CD4-positive, alpha-beta T cell treated with Interleukin-1 beta for 1 hour (primary cell): Measurements from ENCODE around the gene WBP2NL.

Source experiments
- DNase-seq, 2 donors: peaks; one replicate each; pipeline ENCODE4 v3.0.0-alpha.2; 2020 to 2022

WBP2NL gene

DNA sequence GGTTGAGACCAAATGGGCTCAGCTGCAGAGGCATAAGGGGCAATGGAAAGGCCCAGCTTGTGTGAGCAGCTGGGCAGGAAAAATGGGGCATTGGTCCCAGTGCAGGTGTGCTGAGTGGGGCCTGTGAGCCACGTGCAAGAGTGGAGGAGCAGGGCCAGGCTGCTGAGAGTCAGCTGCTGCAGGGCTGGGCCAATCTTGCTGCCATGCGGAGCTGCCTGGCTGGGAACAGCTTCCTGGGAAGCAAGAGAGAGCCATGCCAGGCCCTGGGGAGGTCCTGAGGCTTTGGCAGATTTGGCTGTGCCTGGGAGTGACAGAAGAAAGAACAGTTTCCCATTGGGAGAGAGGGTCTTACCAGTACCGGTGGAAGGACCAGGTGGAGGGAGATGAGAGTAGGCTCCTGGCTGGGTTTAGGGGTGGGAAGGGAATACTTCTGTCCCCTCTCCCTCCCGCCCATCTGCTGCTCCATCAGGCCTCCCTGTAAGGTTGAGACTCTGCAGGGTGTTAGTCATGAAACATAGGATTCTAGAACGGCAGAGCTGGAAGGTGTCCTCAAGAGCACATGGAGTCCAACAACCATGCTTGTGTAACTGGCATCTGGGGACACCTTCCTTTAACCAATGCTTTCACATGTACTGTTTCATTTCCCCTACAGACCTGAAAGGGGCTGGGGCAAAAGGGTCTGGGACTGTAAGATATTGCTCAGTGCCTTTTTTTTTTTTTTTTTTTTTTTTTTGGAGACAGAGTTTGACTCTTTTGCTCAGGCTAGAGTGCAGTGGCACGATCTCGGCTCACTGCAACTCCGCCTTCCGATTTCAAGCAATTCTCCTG lies 19.0 kb upstream of the WBP2NL start:
- no peak for DNase-seq

DNA sequence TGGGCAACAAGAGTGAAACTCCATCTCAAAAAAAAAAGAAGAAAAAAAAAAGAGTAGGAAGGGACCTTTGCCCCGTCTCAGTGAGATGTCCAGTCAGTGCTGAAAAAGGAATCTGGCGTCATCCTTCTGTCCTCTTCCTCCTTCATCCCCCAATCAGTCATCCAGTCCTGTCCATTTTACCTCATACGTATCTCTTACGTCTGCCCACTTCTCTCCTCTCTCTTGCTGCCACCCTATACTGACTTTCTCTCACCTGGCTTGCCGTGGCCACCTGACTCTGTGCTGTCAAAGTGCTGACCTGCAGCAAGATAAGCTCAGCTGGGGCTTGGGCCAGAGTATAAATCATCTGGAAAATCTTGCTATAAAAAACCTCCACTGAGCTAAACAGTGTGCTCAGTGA lies 15.7 kb upstream of the WBP2NL start:
- no peak for DNase-seq

DNA sequence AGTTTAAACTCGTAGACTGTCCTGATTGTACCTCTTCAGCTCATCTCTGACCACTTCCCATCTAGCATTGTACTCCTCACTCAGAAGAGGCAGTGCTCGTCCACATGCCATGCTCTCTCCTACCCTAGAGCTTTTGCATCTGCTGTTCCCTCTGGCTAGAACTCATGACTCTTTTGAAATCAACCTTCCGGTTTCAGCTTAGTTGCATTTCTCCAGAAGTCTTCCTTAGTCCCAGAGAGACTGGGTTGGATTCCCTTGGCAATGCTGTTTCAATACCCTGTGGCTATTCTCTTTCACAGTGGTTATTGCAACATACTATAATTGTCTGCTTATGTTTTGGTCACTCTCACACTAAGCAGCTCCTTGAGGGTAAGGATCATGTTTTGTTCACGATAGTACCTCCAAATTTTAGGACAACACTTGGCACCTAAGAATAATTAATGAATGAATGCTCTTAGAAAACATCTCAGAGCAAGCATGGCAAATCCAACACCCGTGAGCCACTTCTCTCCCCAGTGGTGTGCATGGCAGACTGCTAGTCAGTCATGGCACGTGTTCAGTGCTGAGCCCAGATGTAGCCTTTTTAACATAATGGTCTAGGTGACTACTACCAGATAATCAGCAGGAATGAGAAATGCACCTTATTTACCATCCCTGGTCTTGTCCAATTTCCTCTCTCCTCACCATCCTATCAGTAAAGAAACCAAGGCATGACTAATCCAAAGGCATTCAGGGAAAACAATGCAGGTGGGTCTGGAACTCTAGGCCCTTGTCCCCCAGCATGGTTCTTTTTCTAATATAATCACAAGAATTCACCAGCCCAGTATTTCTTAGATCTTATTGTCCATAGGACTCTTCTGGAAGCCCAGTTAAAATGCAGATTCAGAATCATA lies 14.8 kb upstream of the WBP2NL start:
- DNase-seq, result no peak

DNA sequence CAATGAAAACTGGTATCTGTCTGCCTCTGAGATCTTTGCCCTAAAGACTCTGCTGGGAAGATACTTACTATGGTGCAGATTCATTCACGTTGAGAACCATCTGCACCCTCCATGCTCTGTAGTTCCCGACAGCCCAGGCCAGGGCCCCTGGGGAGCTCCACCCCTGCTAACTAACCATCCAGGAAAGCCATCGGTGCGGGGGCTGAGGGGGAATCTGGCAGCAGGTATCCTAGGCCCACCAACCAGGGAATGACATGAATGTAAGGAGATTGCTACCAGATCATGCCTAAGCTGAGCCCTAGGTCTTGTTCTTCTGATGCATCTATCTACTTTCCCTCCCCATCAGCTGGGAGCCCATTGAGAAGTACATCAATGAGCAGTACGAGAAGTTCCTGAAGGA lies 11.3 kb upstream of the WBP2NL start:
- DNase-seq, result no peak

DNA sequence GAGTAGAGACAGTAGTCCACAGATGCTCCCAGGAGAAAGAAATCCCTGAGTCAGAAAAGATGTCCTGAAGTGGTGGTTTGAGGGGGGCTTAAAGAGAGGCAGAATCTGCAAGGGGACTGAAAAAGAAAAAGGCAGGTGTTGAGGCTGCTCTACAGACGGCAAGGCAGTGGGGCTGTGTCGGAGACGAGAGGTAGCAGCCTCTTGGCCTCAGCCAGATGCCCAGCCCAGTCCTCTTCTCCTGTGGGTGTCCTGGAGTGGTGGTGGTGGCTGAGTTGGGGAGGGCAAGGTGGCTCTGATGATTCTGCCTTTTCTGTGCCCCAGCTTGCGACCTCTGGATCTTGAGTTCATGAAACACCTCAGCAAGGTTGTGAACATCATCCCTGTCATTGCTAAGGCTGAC lies 9.3 kb upstream of the WBP2NL start:
- no peak for DNase-seq

DNA sequence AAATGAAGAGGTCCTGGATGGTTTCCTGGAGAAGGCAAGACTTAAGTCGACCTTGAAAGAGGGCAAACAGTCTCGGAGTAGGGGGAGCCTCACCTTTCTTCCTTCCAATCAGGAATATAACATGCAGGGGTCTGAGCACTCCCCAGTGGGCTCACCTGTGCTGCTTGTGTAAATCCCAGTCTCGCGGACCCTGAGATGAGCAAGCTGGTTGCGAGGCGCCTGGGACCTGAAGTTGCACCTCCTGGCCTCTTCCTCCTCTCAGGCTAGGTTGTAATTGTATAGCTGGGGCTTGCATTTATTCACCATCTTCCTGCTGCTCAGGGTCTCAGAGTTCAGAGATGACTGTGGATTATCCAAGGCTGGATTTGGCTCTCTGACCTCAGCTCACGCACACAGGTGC lies 7.5 kb upstream of the WBP2NL start:
- DNase-seq, result no peak

DNA sequence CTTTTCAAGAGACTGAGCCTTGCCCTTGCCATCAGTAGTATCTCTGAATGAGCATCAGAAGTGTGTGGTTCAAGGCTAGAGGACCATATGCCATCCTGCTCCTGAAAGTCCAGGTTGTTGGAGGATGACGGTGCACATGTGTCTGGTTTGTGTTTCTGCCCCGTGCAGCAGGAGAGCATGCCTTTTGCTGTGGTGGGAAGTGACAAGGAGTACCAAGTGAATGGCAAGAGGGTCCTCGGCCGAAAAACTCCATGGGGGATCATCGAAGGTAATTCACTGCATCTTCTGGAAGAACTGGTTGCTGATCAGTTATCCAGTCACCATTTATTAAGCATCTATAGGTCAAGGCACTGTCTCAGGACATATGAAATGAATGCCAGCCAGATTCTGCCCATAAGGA lies 6.1 kb upstream of the WBP2NL start:
- DNase-seq, result no peak

DNA sequence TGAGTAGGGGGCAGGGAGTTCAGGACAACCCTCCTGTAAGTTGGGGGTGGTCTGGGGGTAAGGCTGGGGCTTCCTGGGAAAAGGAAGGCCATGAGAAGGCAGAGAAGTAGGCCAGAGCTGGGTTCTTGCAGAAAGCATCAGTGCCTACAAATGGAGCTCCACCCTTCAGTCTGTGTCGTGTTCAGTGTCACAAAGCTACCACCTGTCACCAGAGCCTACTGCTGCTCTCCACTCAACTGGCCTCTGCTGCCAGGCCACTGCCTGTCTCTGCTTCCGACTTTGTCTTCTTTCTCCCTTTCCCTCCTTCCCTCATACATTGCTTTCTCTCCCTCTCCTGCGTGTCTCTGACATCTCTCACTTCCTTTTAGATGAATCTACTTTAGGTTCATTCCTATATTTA lies 3.4 kb upstream of the WBP2NL start:
- DNase-seq, result no peak

DNA sequence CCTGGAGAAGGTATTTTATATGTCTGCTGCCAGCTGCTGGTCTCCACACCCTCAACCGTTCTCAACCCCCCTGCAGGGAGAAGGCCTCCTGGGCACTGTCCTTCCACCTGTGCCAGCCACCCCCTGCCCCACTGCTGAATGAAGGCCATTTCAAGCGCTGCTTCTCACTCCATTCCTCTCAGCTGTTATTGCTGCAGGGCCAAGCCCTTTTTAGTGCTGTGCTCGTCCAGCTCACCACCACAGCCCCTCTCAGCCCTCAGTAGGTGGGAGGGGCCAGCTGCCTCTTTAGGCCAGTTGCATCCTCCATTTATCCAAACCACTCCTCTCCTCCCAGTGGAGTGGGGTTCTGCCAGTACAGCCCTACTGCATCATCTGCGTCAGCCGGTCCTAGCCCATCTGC lies 1.8 kb upstream of the WBP2NL start:
- no peak for DNase-seq

DNA sequence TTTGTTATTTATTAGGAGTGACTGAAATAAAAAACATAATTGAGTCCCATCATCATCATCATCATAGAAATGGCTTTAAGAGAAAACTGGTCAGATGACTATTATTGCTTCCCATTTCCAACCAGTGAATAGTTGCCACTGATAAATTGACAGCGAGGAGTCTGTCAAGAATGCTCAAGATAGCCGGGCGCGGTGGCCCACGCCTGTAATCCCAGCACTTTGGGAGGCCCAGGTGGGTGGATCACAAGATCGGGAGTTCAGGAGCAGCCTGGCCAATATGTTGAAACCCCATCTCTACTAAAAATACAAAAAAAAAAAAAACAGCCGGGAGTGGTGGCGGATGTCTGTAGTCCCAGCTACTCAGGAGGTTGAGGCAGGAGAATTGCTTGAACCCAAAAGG lies 1.9 kb downstream of the WBP2NL start:
- DNase-seq, result no peak

DNA sequence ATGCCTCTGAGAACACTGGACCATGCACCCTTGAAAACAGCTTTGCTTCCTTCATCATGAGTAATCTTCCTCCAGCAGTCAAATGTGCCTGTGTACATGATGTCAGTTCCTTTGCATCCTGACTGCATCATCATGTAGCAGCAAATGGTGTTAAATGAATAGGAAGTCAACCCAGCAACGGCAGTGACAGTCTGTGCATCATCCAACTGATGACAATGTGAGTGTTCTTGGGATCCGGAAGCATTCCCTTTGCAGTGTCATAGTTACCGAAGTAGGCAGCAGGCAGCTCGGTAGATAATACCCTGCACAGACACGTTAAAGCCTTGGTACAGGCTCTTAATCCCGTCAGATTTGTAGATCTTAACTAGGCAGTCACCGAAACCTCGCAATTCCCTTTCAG lies 2.5 kb downstream of the WBP2NL start:
- no peak for DNase-seq

DNA sequence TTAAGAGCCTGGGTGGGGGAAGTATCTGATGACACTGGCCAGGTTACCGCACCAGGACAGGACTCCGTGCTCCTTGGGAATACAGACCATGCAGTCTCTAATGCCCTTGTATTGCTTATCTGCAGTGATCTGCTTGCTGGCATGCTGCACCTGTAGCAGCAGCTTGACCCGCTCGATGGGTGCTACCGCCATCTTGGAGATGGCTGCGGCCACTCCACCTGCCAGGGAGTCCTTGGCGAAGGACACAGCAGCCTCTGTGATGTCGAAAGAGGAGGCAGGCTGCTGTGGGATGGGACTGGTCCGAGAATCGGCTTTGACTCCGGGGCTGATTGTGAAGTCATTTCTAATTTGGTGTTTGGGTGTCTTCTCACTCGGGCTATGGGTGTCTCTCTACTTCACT lies 3.1 kb downstream of the WBP2NL start:
- no peak for DNase-seq

DNA sequence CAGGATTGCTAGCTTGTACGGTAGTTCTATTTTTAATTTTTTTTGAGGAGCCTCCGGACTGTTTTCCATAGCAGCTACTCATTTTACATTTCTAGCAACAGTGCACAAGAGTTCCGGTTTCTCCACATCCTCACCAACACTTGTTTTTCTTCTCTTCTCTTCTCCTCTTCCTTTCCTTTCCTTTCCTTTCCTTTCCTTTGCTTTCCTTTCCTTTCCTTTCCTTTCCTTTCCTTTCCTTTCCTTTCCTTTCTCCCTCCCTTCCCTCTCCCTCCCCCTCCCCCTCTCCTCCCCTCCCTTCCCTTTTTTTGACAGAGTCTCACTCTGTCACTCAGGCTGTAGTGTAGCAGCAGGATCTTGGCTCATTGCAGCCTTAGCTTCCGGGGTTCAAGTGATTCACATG lies 9.3 kb downstream of the WBP2NL start:
- no peak for DNase-seq

DNA sequence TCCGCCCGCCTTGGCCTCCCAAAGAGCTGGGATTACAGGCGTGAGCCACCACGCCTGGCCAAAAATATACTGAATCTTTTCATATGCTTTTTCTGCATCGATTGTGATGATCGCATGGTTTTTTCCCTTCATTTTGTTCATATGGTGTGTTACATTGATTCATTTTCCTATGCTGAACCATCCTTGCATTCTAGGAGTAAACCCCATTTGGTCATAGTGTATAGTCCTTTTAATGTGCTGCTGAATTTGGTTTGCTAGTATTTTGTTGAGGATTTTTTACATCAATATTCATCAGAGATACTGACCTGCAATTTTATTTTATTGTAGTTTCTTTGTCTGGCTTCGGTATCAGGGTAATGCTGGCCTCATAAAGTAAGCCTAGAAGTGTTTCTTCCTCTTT lies 12.2 kb downstream of the WBP2NL start:
- DNase-seq, result no peak

DNA sequence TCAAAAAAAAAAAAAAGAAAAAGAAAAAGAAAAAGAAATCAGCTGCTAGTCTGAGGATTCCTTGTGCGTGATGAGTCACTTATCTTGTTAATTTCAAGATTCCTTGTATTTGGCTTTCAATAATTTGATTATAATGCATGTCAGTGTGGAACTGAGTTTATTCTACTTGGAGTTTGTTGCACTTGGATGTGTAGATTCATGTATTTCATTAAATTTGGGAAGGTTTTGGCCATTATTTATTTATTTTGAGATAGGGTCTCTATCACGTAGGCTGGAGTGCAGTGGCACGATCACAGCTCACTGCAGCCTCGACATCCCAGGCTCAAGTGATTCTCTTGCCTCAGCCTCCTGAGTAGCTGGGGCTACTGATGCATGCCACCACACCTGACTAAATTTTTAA lies 14.8 kb downstream of the WBP2NL start:
- no peak for DNase-seq

DNA sequence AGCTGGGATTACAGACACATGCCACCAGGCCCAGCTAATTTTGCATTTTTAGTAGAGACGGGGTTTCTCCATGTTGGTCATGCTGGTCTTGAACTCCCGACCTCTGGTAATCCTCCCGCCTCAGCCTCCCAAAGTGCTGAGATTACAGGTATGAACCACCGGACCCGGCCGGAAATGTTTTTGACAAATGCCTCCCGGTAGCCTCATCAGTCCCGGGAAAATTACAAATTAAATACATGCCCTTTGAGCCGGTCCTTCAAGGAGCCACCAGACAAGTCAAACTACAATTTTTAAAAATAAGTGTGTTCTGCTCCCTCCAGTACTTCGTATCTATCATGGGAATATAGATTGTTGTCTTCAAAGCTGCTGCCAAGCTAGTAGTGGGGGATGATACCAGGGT lies 17.5 kb downstream of the WBP2NL start:
- no peak for DNase-seq

DNA sequence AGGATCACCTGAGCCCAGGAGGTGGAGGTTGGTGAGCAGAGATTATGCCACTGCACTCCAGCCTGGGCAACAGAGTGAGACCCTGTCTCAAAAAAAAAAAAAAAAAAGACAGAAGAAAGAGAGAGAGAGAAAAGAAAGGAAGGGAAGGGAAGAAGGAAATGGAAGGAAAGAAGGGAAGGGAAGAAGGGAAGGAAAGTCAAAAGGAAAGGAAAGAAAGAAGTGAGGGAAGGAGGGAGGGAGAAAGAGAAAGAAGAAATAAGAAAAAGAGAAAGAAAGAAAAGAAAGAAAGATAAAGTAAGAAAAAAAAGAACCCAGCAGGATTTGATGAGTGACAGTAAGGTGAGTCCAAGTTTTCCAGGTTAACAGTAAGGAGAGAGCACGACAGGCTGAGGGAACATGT lies 19.6 kb downstream of the WBP2NL start:
- DNase-seq, result no peak

DNA sequence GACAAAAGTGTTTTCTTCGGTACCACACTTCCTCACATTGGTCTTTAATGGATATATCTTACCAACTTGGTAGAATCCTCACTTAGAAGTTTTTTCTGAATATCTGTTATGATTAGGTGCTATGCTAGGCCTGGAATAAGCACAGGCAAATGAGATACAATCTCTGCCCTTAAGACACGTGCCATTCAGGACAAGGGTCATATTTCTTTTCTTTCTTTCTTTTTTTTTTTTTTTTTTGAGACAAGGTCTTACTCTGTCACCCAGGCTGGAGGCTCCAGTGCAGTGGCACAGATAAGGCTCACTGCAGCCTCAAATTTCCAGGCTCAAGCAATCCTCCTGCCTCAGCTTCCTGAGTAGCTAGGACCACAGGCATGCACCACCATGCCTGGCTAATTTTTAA lies 23.0 kb downstream of the WBP2NL start:
- DNase-seq, result no peak

DNA sequence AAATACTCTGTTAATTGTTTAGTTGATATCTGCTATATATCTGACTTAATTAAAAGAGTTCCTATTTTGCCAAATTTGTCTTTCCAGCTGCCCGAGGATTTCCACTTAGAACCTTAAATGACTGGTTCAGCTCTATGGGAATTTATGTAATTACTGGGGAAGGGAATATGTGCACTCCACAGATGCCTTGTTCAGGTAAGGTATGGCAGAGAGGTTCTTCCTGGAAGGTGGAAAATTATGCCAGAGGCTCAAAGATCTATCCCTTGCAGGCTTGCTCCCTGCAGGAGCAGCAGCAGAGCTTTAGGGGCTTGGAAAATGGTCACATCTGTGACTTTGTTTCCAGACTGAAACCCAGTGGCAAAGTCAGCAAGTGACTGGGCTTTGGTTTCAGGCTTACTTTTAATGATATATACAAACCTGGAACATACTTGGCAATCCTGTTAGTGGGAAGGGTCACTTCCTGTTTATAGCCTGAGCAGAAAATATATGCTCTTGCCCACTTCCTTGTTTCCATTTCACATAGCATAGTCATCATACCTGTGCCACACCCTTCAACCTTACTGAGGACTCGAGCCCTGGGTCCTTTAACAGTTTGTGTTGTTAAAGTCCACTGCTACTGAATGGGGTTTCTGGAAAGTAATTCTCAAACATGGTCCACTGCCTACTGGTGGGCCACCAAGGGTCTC lies 23.7 kb downstream of the WBP2NL start:
- no peak for DNase-seq

DNA sequence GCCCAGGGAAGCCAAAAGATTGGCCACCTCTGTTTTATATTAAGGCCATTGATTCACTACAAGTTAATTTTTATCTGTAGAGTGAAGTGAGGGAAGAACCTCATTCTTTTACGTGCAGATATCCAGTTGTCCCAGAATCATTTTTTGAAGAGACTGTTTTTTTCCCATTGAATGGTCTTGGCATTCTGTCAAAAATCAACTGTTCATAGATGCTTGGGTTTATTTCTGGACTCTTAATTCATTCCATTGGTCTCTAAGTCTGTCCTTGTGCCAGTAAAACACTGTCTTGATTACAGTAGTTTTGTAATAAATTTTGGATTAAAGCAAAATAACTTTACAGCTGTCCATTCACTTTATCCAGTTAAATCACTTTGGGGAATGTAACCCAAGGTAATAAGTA lies 26.8 kb downstream of the WBP2NL start:
- no peak for DNase-seq

DNA sequence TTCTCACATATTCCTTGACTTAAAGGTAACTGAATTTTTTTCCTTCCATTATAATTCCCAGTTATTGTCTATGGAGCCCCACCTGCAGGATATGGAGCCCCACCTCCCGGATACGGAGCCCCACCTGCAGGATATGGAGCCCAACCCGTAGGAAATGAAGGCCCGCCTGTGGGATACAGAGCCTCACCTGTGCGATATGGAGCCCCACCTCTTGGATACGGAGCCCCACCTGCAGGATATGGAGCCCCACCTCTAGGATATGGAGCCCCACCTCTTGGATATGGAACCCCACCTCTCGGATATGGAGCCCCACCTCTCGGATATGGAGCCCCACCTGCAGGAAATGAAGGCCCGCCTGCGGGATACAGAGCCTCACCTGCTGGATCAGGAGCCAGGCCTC lies 28.1 kb downstream of the WBP2NL start:
- DNase-seq, result no peak

DNA sequence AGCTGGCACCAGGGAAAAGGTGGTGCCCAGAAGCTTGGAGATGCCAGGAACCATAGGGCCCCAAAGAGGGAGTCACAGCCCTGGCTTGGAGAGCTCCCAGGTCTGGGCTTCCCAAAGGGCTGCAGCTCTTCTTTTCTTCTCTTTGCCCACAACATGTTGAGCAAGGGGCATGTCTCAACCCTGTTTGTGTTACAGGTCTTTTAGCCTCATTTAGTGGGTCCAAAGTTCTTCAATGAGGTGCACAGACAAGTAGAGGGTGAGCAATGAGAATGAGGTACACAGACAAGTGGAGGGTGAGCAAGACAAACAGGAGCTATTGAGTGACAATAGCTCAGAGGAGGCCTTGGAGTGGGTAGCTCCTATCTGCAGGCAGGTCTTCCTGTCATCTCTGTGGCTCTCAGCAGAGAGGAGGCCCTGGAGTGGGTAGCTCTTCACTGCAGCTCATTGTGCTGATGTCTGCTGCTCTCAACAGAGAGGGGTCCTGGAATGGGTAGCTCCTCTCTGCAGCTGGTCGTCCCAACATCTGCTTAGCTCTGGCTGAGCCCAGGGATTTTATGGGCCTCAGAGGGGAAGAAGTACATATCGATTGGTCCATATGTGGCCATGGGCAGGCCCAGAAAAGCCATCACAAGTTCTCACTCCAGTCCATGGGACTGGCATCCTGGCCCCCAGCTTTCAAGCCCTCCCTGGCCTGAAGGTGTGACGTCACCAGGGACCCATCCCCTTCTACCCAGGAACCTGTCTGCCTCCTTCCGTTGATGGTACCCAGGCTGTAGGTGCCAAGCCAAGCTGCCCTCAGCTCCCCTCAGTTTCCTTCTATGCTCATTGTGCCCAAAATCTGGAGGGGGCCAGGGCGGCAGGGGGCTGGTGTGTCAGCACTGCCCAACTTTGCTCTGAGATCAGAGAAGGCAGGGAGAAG lies 34.9 kb downstream of the WBP2NL start:
- no peak for DNase-seq

DNA sequence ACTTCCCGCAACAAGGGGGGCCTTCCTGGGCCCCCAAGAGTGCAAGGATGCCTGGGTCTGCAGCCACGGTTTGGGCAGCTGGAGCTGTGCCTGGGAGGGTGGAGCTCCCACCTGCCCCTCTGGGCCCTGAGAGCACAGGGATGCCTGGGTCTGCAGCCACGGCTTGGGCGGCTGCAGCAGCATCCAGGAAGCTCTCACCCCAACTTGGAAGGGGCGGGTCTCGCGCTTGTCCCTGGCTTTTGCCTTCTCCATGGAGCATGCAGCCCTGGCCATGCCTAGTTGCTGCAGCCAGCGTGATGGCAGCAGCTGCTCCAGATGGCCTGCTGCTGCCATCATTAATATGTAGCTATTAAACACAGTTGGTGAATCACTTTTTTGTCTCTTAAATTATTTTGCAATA lies 36.7 kb downstream of the WBP2NL start:
- no peak for DNase-seq
